ENCODE data around the gene SH3TC1.

DNA sequence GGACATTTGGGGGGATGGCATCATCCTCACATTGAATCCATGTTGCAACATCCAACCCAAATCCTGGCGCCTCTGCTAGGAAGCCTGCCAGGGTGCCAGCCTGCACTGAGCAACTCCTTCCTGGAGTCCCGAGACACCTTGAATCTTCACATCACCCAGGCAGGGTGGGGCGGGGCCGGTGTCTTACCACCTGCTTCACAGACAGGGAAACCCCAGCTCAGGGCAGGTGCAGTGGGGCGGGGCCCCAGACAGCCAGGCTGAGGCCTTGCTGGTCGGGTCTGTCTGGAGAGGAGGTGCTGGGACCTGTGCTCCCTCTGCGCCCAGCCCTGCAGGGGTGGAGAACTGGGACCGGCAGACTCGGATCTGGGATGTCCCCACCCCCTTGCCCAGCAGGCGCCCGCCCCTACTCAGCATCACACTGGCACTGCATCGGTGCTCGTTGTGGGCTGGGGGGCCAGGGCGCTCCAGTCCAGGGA is 39.0 kb downstream of the SH3TC1 start:
- TF ChIP-seq POLR2AphosphoS5 (IDR thresholded peaks at IDR 0.05) (no peak), POLR2A (IDR thresholded peaks at IDR 0.05) (no peak)
- TF ChIP-seq, protein P1, sequence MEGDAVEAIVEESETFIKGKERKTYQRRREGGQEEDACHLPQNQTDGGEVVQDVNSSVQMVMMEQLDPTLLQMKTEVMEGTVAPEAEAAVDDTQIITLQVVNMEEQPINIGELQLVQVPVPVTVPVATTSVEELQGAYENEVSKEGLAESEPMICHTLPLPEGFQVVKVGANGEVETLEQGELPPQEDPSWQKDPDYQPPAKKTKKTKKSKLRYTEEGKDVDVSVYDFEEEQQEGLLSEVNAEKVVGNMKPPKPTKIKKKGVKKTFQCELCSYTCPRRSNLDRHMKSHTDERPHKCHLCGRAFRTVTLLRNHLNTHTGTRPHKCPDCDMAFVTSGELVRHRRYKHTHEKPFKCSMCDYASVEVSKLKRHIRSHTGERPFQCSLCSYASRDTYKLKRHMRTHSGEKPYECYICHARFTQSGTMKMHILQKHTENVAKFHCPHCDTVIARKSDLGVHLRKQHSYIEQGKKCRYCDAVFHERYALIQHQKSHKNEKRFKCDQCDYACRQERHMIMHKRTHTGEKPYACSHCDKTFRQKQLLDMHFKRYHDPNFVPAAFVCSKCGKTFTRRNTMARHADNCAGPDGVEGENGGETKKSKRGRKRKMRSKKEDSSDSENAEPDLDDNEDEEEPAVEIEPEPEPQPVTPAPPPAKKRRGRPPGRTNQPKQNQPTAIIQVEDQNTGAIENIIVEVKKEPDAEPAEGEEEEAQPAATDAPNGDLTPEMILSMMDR (IDR thresholded peaks at IDR 0.05): no peak
